Retina (tissue), 1 donor: ENCODE data around the gene CABP2.

Source experiments
- DNase-seq: peaks from one replicate; pipeline ENCODE4 v3.0.0-alpha.2; 2016

Gene CABP2

DNA sequence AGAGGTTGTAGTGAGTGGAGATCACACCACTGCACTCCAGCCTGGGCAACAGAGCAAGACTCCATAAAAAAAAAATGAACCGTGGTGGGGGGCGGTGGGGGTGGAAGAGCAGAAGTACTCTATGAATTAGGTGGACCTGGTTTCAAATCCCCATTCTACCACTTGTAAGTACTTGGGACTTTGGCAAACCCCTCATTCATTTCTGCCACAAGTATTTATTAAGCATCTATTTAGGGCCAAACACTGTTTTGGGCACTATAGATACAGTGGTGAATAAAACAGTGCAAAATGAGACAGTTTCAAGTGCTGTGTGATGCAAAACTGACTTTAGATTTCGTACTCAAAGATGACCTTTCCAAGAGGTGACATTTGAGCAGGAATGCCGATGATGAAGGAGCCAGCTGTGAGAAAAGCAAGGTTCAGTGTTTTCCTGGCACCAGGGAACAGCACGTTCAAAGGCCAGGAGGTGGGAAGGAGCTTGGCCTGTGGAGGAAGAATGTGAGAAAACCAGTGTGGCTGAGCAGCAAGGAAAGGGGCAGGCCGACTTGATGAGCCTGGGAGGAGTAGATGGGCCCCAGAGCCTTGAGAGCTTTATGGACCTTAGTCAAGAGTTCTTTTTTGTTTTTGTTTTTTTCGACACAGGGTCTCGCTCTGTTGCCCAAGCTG is 52.8 kb downstream of the CABP2 start:
- DNase-seq = no peak

DNA sequence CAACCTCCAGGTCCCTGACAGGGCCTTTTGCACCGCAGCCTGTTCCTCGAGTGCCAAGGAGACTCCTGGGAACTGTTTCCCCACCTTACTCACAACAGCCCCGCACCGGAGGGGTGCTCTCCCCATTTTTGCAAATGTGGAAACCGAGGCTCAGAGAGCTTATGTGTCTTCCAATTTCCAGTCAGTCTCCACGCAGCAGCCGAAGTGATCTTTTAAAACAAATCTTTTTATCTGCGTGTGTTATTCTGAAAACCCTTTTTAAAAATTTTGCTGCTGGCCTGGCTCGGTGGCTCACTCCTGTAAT is 53.8 kb downstream of the CABP2 start:
- no peak for DNase-seq
